Measurements from ENCODE around the gene MDM2.

Gene MDM2

DNA sequence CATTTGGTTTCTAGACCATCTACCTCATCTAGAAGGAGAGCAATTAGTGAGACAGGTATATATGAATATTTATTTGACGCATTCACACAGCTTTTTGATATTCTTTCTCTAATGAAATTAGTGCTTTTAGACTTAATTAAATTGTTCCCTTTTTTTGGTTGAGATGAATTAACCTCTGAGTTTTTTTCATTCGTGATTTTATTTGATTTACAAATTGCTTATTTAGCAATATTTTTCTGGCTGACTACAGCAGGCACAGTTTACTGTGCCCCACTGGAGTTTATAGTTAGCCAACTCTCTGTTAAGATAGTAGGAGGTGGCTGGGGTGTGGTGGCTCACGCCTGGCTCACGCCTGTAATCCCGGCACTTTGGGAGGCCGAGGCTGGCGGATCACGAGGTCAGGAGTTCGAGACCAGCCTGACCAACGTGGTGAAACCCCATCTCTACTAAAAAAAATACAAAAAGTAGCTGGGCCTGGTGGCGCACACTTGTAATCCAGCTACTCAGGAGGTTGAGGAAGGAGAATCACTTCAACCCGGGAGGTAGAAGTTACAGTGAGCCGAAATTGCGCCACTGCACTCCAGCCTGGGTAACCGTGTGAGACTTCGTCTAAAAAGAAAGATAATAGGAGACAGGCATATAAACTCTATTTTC, 16.7 kb downstream of the MDM2 start:
- H3K9me3 ChIP-seq (ENCODE audit: control insufficient read depth in 2 of 2, low read length in 2 of 2): no peaks in the 10 kb centered on the region

DNA sequence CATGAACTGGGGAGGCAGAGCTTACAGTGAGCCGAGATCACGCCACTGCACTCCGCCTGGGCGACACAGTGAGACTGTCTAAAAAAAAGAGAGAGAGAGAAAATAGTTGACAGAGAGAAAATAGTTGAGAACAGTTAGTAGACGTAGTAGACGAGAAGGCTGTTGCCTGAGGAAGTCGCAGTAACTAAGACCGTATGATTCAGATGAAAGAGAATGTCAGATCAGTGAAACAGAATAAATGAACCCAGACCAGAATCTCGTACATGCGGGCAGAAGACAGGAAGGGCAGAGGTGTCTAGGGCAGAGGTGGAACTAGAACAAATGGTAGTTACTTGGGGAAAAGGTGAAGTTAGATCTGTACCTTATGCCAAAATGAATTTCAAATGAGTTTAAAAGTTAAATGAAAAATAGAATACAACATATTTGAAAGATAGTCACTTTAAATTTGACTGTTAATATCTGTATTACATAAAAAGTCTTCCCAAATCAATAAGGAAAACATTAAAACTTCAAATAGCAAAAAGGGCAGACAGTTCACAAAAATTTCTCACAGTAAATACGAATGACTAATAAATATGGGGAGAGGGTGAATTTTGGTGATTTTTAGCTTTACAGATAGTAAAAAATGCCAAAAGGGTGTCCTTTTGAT, 17.7 kb downstream of the MDM2 start:
- Histone ChIP-seq H3K9ac (ENCODE audit: low read depth in 1 of 2, low read length in 2 of 2) (no peak overlapping the region), H3K9me3 (ENCODE audit: control insufficient read depth in 2 of 2, low read length in 2 of 2) (no peaks in the 10 kb centered on the region), H3K36me3 (ENCODE audit: control insufficient read depth in 2 of 2, insufficient read depth in 2 of 2, low read length in 2 of 2) (peaks cover 51 to 57% of the 10 kb centered on the region in 2 donors), H3K4me3 (ENCODE audit: low read length in 2 of 2) (no peak overlapping the region), H3K4me1 (ENCODE audit: control insufficient read depth in 2 of 2, insufficient read depth in 2 of 2, low read length in 2 of 2) (peaks cover 0 to 2% of the 10 kb centered on the region in 2 donors), H3K27me3 (ENCODE audit: control insufficient read depth in 2 of 2, insufficient read depth in 2 of 2, low read length in 2 of 2) (no peaks in the 10 kb centered on the region), H3K27ac (ENCODE audit: low read depth in 2 of 2, low read length in 2 of 2) (no peak overlapping the region)

More for the DNA sequence above, 16.7 kb downstream of the MDM2 start:
- H3K36me3 ChIP-seq (ENCODE audit: control insufficient read depth in 2 of 2, insufficient read depth in 2 of 2, low read length in 2 of 2): peaks cover 54 to 62% of the 10 kb centered on the region in 2 donors
- no peak overlapping the region for H3K9ac ChIP-seq (ENCODE audit: low read depth in 1 of 2, low read length in 2 of 2)
- no peaks in the 10 kb centered on the region for H3K27me3 ChIP-seq (ENCODE audit: control insufficient read depth in 2 of 2, insufficient read depth in 2 of 2, low read length in 2 of 2)
- H3K4me1 ChIP-seq (ENCODE audit: control insufficient read depth in 2 of 2, insufficient read depth in 2 of 2, low read length in 2 of 2): peaks cover 0 to 2% of the 10 kb centered on the region in 2 donors
- H3K27ac ChIP-seq (ENCODE audit: low read depth in 2 of 2, low read length in 2 of 2): no peak overlapping the region
- no peak overlapping the region for H3K4me3 ChIP-seq (ENCODE audit: low read length in 2 of 2)

DNA sequence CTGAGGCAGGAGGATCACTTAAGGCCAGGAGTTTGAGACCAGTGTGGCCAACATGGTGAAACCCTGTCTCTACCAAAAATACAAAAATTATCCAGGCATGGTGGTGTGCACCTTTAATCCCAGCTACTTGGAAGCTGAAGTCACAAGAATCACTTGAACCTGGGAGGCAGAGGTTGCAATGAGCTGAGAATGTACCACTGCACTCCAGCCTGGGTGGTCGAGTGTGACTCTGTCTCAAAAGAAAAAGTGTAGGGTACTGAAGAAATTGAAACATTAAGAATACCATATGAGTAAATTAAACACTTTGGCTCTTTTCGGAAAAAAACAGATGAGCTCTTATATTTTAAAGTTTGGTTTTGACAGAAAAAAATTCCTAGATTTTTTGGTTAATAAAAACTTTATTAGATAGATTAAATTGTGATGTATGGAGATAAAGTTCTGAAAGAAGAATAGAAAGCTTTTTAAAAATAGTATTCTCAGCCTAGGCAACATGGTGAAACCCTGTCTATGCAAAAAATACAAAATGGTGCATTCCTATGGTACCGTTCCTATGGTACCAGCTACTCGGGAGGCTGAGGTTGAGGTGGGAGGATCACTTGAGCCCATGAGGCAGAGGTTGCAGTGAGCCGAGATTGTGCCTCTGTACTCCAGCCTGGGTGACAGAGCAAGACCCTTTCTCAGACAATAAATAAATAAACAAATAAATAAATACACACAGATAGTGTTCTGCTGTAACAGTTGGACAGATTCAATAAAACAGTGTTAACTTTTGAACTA, 20.1 kb downstream of the MDM2 start:
- no peak overlapping the region for H3K4me3 ChIP-seq (ENCODE audit: low read length in 2 of 2)
- H3K36me3 ChIP-seq (ENCODE audit: control insufficient read depth in 2 of 2, insufficient read depth in 2 of 2, low read length in 2 of 2): peaks cover 47 to 57% of the 10 kb centered on the region in 2 donors
- no peak overlapping the region for H3K27ac ChIP-seq (ENCODE audit: low read depth in 2 of 2, low read length in 2 of 2)
- no peaks in the 10 kb centered on the region for H3K27me3 ChIP-seq (ENCODE audit: control insufficient read depth in 2 of 2, insufficient read depth in 2 of 2, low read length in 2 of 2)
- peaks cover 0 to 2% of the 10 kb centered on the region in 2 donors for H3K4me1 ChIP-seq (ENCODE audit: control insufficient read depth in 2 of 2, insufficient read depth in 2 of 2, low read length in 2 of 2)
- H3K9me3 ChIP-seq (ENCODE audit: control insufficient read depth in 2 of 2, low read length in 2 of 2): no peaks in the 10 kb centered on the region
- H3K9ac ChIP-seq (ENCODE audit: low read depth in 1 of 2, low read length in 2 of 2): no peak overlapping the region

DNA sequence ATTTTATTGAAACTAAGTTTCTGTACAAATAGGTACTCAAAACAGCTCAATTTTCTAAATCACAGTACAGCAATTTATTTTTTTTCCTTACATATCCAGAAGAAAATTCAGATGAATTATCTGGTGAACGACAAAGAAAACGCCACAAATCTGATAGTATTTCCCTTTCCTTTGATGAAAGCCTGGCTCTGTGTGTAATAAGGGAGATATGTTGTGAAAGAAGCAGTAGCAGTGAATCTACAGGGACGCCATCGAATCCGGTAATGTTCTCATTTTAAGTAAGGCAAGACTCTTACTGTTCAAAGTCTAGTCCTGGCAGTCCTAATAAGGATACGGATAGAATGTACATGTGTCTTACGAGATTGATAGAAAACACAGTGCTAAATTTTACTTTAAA, 20.7 kb downstream of the MDM2 start:
- Histone ChIP-seq H3K4me3 (ENCODE audit: low read length in 2 of 2) (no peak overlapping the region), H3K36me3 (ENCODE audit: control insufficient read depth in 2 of 2, insufficient read depth in 2 of 2, low read length in 2 of 2) (peaks cover 47 to 55% of the 10 kb centered on the region in 2 donors), H3K9me3 (ENCODE audit: control insufficient read depth in 2 of 2, low read length in 2 of 2) (no peaks in the 10 kb centered on the region), H3K27me3 (ENCODE audit: control insufficient read depth in 2 of 2, insufficient read depth in 2 of 2, low read length in 2 of 2) (no peaks in the 10 kb centered on the region), H3K27ac (ENCODE audit: low read depth in 2 of 2, low read length in 2 of 2) (no peak overlapping the region), H3K9ac (ENCODE audit: low read depth in 1 of 2, low read length in 2 of 2) (no peak overlapping the region), H3K4me1 (ENCODE audit: control insufficient read depth in 2 of 2, insufficient read depth in 2 of 2, low read length in 2 of 2) (peaks cover 0 to 2% of the 10 kb centered on the region in 2 donors)

DNA sequence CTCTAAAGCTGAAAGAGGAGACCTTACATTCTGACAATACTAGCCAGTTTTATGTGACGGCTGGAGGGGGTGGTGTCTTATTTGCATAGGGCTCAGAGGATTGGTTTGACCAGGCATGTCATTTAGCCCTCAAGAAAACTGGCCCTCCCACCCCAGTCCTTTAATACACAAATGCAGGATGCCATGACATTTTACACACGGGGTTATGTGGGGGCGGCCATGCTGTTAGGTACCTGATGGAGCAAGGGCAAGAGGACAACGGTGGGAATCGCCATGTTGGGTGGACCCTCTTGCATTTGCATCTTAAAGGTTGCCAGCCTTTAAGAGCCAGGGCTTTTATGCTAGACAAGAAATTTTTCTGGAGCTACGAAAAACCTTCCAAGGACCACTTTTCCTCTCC, 23.3 kb downstream of the MDM2 start:
- H3K36me3 ChIP-seq (ENCODE audit: control insufficient read depth in 2 of 2, insufficient read depth in 2 of 2, low read length in 2 of 2): peaks cover 32 to 40% of the 10 kb centered on the region in 2 donors
- H3K4me3 ChIP-seq (ENCODE audit: low read length in 2 of 2): no peak overlapping the region
- no peak overlapping the region for H3K27ac ChIP-seq (ENCODE audit: low read depth in 2 of 2, low read length in 2 of 2)
- no peak overlapping the region for H3K9ac ChIP-seq (ENCODE audit: low read depth in 1 of 2, low read length in 2 of 2)
- H3K27me3 ChIP-seq (ENCODE audit: control insufficient read depth in 2 of 2, insufficient read depth in 2 of 2, low read length in 2 of 2): no peaks in the 10 kb centered on the region
- H3K4me1 ChIP-seq (ENCODE audit: control insufficient read depth in 2 of 2, insufficient read depth in 2 of 2, low read length in 2 of 2): peaks cover 0 to 2% of the 10 kb centered on the region in 2 donors
- H3K9me3 ChIP-seq (ENCODE audit: control insufficient read depth in 2 of 2, low read length in 2 of 2): no peaks in the 10 kb centered on the region

DNA sequence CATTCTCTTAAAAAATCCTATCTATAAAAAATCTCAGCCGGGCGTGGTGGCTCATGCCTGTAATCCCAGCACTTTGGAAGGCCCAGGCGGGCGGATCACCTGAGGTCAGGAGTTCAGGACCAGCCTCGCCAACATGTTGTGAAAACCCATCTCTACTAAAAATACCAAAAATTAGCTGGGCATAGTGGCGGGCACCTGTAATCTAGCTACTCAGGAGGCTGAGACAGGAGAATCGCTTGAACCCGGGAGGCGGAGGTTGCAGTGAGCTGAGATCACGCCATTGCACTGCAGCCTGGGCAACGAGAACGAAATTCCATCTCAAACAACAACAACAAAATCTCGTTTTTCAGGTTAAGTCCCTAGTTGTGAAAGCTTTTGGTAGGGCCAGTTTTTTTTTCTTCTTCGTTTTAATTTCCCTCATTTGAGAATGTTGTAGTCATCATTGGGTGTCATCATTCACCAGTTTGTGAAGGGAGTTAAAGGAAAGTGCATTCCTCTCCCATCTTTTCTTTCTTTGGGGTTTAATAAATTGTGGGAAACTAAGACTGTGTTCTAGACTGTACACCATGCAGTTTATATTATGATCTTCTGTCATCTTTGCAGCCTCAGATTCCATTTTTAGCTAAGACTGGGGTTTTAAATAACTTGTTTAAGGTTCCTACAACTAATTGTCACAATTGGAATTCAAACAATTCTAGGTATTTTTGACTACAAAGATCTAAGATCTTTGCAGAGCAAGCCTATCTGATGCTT, 23.9 kb downstream of the MDM2 start:
- no peak overlapping the region for H3K9ac ChIP-seq (ENCODE audit: low read depth in 1 of 2, low read length in 2 of 2)
- peaks cover 36 to 44% of the 10 kb centered on the region in 2 donors for H3K36me3 ChIP-seq (ENCODE audit: control insufficient read depth in 2 of 2, insufficient read depth in 2 of 2, low read length in 2 of 2)
- no peak overlapping the region for H3K4me3 ChIP-seq (ENCODE audit: low read length in 2 of 2)
- no peaks in the 10 kb centered on the region for H3K27me3 ChIP-seq (ENCODE audit: control insufficient read depth in 2 of 2, insufficient read depth in 2 of 2, low read length in 2 of 2)
- peaks cover 0 to 2% of the 10 kb centered on the region in 2 donors for H3K4me1 ChIP-seq (ENCODE audit: control insufficient read depth in 2 of 2, insufficient read depth in 2 of 2, low read length in 2 of 2)
- no peak overlapping the region for H3K27ac ChIP-seq (ENCODE audit: low read depth in 2 of 2, low read length in 2 of 2)
- no peaks in the 10 kb centered on the region for H3K9me3 ChIP-seq (ENCODE audit: control insufficient read depth in 2 of 2, low read length in 2 of 2)

DNA sequence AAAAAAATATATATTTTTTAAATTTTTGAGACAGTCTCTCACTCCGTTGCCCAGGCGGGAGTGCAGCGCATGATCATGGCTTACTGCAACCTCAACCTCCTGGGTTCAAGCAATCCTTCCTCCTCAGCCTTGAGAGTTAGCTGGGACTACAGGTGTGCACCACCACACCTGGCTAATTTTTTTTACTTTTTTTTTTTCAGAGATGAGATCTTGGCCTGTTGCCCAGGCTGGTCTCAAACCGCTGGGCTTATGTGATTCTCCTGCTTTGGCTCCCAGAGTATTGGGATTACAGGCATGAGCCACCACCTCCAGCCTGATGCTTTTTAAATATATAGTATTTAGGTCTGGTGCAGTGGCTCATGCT, 24.5 kb downstream of the MDM2 start:
- H3K27ac ChIP-seq (ENCODE audit: low read depth in 2 of 2, low read length in 2 of 2): no peak overlapping the region
- no peak overlapping the region for H3K4me3 ChIP-seq (ENCODE audit: low read length in 2 of 2)
- H3K9ac ChIP-seq (ENCODE audit: low read depth in 1 of 2, low read length in 2 of 2): no peak overlapping the region
- H3K27me3 ChIP-seq (ENCODE audit: control insufficient read depth in 2 of 2, insufficient read depth in 2 of 2, low read length in 2 of 2): no peaks in the 10 kb centered on the region
- peaks cover 41 to 49% of the 10 kb centered on the region in 2 donors for H3K36me3 ChIP-seq (ENCODE audit: control insufficient read depth in 2 of 2, insufficient read depth in 2 of 2, low read length in 2 of 2)
- H3K4me1 ChIP-seq (ENCODE audit: control insufficient read depth in 2 of 2, insufficient read depth in 2 of 2, low read length in 2 of 2): peaks cover 0 to 2% of the 10 kb centered on the region in 2 donors
- H3K9me3 ChIP-seq (ENCODE audit: control insufficient read depth in 2 of 2, low read length in 2 of 2): no peaks in the 10 kb centered on the region

DNA sequence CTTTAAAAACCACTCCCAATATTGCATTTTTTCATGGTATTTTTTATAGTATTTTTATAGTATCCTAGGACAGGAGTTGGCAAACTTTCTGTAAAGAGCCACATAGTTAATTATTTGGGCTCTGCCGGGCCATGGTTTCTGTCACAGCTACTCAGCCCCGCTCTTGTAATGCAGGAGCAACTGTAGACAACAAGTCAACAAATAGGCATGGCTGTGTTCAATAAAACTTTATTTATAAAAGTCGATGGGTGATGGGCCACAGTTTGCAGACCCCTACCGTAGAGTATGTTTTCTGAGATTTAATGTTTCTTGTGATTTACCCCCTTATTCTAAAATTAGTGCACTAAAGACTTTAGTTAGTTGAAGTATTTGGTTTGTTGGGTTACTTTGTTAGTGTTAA, 25.5 kb downstream of the MDM2 start:
- peaks cover 46 to 50% of the 10 kb centered on the region in 2 donors for H3K36me3 ChIP-seq (ENCODE audit: control insufficient read depth in 2 of 2, insufficient read depth in 2 of 2, low read length in 2 of 2)
- no peak overlapping the region for H3K27ac ChIP-seq (ENCODE audit: low read depth in 2 of 2, low read length in 2 of 2)
- no peaks in the 10 kb centered on the region for H3K9me3 ChIP-seq (ENCODE audit: control insufficient read depth in 2 of 2, low read length in 2 of 2)
- H3K27me3 ChIP-seq (ENCODE audit: control insufficient read depth in 2 of 2, insufficient read depth in 2 of 2, low read length in 2 of 2): no peaks in the 10 kb centered on the region
- no peak overlapping the region for H3K4me3 ChIP-seq (ENCODE audit: low read length in 2 of 2)
- H3K4me1 ChIP-seq (ENCODE audit: control insufficient read depth in 2 of 2, insufficient read depth in 2 of 2, low read length in 2 of 2): peaks cover 0 to 2% of the 10 kb centered on the region in 2 donors
- no peak overlapping the region for H3K9ac ChIP-seq (ENCODE audit: low read depth in 1 of 2, low read length in 2 of 2)

DNA sequence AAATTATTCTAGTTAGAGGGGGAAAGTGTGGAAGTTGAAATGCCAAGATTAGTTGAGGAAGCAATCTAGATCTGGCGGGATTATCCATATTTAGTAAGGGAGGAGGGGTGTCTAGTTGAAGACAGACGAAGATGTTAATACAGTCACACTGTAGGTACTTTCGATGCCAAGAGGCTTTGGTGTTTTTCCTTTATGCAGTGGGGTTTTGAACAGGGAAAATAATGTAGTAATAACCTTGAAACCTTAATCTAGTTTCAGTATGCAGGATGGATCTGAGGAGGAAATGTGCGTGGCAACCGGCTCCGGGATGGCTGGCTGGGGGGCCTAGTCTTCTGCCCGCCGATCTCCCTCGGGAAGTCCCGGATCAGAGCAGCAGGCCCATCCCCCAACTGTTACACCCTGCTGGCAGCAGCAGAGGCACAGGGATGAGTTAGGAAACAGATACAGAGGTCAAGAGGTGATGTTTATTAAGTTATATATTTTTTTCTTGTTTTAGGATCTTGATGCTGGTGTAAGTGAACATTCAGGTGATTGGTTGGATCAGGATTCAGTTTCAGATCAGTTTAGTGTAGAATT, 27.4 kb downstream of the MDM2 start:
- Histone ChIP-seq H3K4me3 (ENCODE audit: low read length in 2 of 2) (no peak overlapping the region), H3K9me3 (ENCODE audit: control insufficient read depth in 2 of 2, low read length in 2 of 2) (no peaks in the 10 kb centered on the region), H3K9ac (ENCODE audit: low read depth in 1 of 2, low read length in 2 of 2) (no peak overlapping the region), H3K4me1 (ENCODE audit: control insufficient read depth in 2 of 2, insufficient read depth in 2 of 2, low read length in 2 of 2) (no peaks in the 10 kb centered on the region), H3K36me3 (ENCODE audit: control insufficient read depth in 2 of 2, insufficient read depth in 2 of 2, low read length in 2 of 2) (peaks cover 51 to 61% of the 10 kb centered on the region in 2 donors), H3K27ac (ENCODE audit: low read depth in 2 of 2, low read length in 2 of 2) (no peak overlapping the region), H3K27me3 (ENCODE audit: control insufficient read depth in 2 of 2, insufficient read depth in 2 of 2, low read length in 2 of 2) (no peaks in the 10 kb centered on the region)

Measured in mucosa of rectum (tissue), 2 donors.